Sigmoid colon (tissue), 7 donors: ENCODE results near the gene EMID1. TPM values are rescaled to one million over a fixed set of nuclear protein-coding genes. Genes with fewer than 3 reads are reported as not detected.

Experiments used
- DNase-seq: peaks from one replicate; pipeline ENCODE4 v3.0.0-alpha.2; 2019
- H3K27ac ChIP-seq, 4 donors: fragments of 200-600 bp; sonication (generic); one replicate each; pipeline ENCODE4 v1.5.1; 2016 to 2019; ENCODE audit warnings: mild to moderate bottlenecking in 1 of 4
- H3K27me3 ChIP-seq, 3 donors: fragments of 200-600 bp; sonication (generic); one replicate each; pipeline ENCODE4 v1.5.1; 2019; ENCODE audit warnings: mild to moderate bottlenecking in 1 of 3
- H3K36me3 ChIP-seq, 4 donors: fragments of 200-600 bp; sonication (generic); one replicate each; pipeline ENCODE4 v1.5.1; 2016 to 2019
- H3K4me1 ChIP-seq, 4 donors: fragments of 200-600 bp; sonication (generic); one replicate each; pipeline ENCODE4 v1.5.1; 2017 to 2019
- H3K4me3 ChIP-seq, 4 donors: fragments of 200-600 bp; sonication (generic); one replicate each; pipeline ENCODE4 v1.5.1; 2017 to 2019; ENCODE audit warnings: mild to moderate bottlenecking in 2 of 4, moderate library complexity in 1 of 4
- H3K9me3 ChIP-seq, 4 donors: fragments of 200-600 bp in 3 of 4; sonication (generic) in 3 of 4; one replicate each; pipeline versions ENCODE4 v1.5.1 to v1.6.1; 2013 to 2019
- CTCF ChIP-seq, 4 experiments: fragments of 450-650 bp in 3 of 4; fragments of 200-600 bp in 1 of 4; IDR thresholded peaks; one replicate each; pipeline ENCODE4 v1.5.1; 2016 to 2019; ENCODE audit warnings: antibody characterized with exemption in 4 of 4, mild to moderate bottlenecking in 3 of 4, moderate library complexity in 2 of 4
- EP300 ChIP-seq, 4 donors: sonication (generic); formaldehyde crosslinking; IDR thresholded peaks; one replicate each; pipeline ENCODE4 v1.6.1; 2017; ENCODE audit warnings: antibody characterized with exemption in 4 of 4
- POLR2A ChIP-seq, 2 donors: fragments of 450-650 bp; IDR thresholded peaks; one replicate each; pipeline ENCODE4 v1.6.1; 2016; ENCODE audit warnings: antibody characterized with exemption in 2 of 2, mild to moderate bottlenecking in 2 of 2, moderate library complexity in 2 of 2
- POLR2AphosphoS5 ChIP-seq, 4 donors: sonication (generic); formaldehyde crosslinking; IDR thresholded peaks; one replicate each; pipeline ENCODE4 v1.6.1; 2017; ENCODE audit warnings: antibody characterized with exemption in 4 of 4
- WGBS, 2 donors: extraction: QIAGEN DNeasy Blood & Tissue Kit; methylation state at CpG; one replicate each; pipeline ENCODE4 v1.1.7; 2013; 5-methylcytosine and 5-hydroxymethylcytosine counted together
- intact Hi-C: fragments of 100-400 bp; cut with DNase I; formaldehyde crosslinking; loops from one replicate; pipeline ENCODE4 v1.15.1; 2023
- polyA plus RNA-seq, 3 donors: library from polyadenylated mRNA; stranded (reverse); fragments of 200-250 nt; gene quantifications; one replicate each; pipeline ENCODE4 v1.2.3, GENCODE V29; 2013
- total RNA-seq, 4 donors: library from RNA; depleted of rRNA; stranded (reverse); fragments of >200 nt; gene quantifications; one replicate each; pipeline ENCODE4 v1.1.0, GENCODE V29; 2016
- donor health status: healthy with polysubstance abuse.
- donor health status: Bipolar disorder and iron deficiency.
- donor health status: healthy.

EMID1 gene
- total and polyA plus RNA-seq, 7 donors: 0.27 to 5.9 (median 3.2) TPM

GRCh38 chr22:29302402-29302680 is 96.6 kb downstream of the EMID1 start:
- Histone ChIP-seq H3K27me3 (no peaks in the 10 kb centered on the region), H3K4me1 (peaks cover 0 to 26% (median 8%) of the 10 kb centered on the region in 4 donors), H3K9me3 (no peaks in the 10 kb centered on the region), H3K4me3 (no peak overlapping the region), H3K36me3 (peaks cover 24 to 45% (median 36%) of the 10 kb centered on the region in 4 donors), H3K27ac (peak overlapping the region in 2 of 4 donors; percentile 34 to 55)
- TF ChIP-seq POLR2AphosphoS5 (IDR thresholded peaks at IDR 0.05) (no peak), POLR2A (IDR thresholded peaks at IDR 0.05) (no peak), CTCF (IDR thresholded peaks at IDR 0.05) (no peak), EP300 (IDR thresholded peaks at IDR 0.05) (no peak)
- DNase-seq: no peak
- intact Hi-C loops: no loop called here
- WGBS, 2 donors: 25 to 64% methylated on average over 2 of the region's 2 CpGs

GRCh38 chr22:29302681-29303465 is 97.2 kb downstream of the EMID1 start:
- TF ChIP-seq POLR2A (IDR thresholded peaks at IDR 0.05): no peak
- no peak for TF ChIP-seq EP300 (IDR thresholded peaks at IDR 0.05)
- no peak for TF ChIP-seq POLR2AphosphoS5 (IDR thresholded peaks at IDR 0.05)
- 27 to 61% methylated on average over 13 of the region's 13 CpGs for WGBS, 2 donors
- H3K27me3 ChIP-seq: no peaks in the 10 kb centered on the region
- intact Hi-C loops: no loop called here
- H3K9me3 ChIP-seq: no peaks in the 10 kb centered on the region
- peaks cover 0 to 31% (median 13%) of the 10 kb centered on the region in 4 donors for H3K4me1 ChIP-seq
- no peak for DNase-seq
- H3K36me3 ChIP-seq: peaks cover 19 to 40% (median 30%) of the 10 kb centered on the region in 4 donors
- H3K27ac ChIP-seq: peak overlapping the region in 3 of 4 donors; percentile 2 to 55 (median 34)
- no peak overlapping the region for H3K4me3 ChIP-seq

- intact Hi-C loops: loop anchor here (1.0 to 2.0 kb wide), 2 partner anchors 37 to 53 kb away; partner anchors contain the start of gene EWSR1
- no peak for TF ChIP-seq CTCF (IDR thresholded peaks at IDR 0.05)
- no peak for TF ChIP-seq EP300 (IDR thresholded peaks at IDR 0.05)
- Histone ChIP-seq H3K9me3 (no peaks in the 10 kb centered on the region), H3K4me3 (peak overlapping the region in 1 of 4 donors; percentile 94), H3K36me3 (peaks cover 0 to 11% (median 1%) of the 10 kb centered on the region in 4 donors), H3K27ac (peak overlapping the region; percentile 86 to 94 (median 88)), H3K27me3 (no peaks in the 10 kb centered on the region), H3K4me1 (peaks cover 0 to 60% (median 42%) of the 10 kb centered on the region in 4 donors)
- WGBS, 2 donors: 43 to 55% methylated on average over 7 of the region's 7 CpGs
- DNase-seq: no peak
Measured at GRCh38 chr22:29305836-29306174, 100.1 kb downstream of the EMID1 start.

GRCh38 chr22:29306175-29306834 is 100.6 kb downstream of the EMID1 start, which contains the start of gene GAS2L1:
Gene GAS2L1, plus strand, starts transcription at chr22:29306650. Its CDS starts 1,456 bp downstream, at chr22:29308106.
- Histone ChIP-seq H3K4me1 (peaks cover 0 to 65% (median 47%) of the 10 kb centered on the region in 4 donors), H3K27ac (peak within 1 kb of the TSS; percentile 86 to 94 (median 88)), H3K36me3 (peaks cover 0 to 6% (median 0%) of the 10 kb centered on the region in 4 donors), H3K27me3 (no peaks in the 10 kb centered on the region), H3K9me3 (no peaks in the 10 kb centered on the region), H3K4me3 (peak within 1 kb of the TSS; percentile 65 to 94 (median 87))
- intact Hi-C loops: loop anchor here (1.0 to 2.0 kb wide), 2 partner anchors 38 to 53 kb away; partner anchors contain the start of gene EWSR1
- DNase-seq: peak; percentile 94
- 0 to 1% methylated on average over 40 of the region's 40 CpGs for WGBS, 2 donors
- TF ChIP-seq EP300 (IDR thresholded peaks at IDR 0.05) (no peak), POLR2AphosphoS5 (IDR thresholded peaks at IDR 0.05) (peak in 3 of 4 donors; percentile 50 to 54 (median 52)), POLR2A (IDR thresholded peaks at IDR 0.05) (no peak), CTCF (IDR thresholded peaks at IDR 0.05) (peak; percentile 57 to 81 (median 77))
